ENCODE measurements around the gene ACTN1. TPM values are rescaled to one million over a fixed set of nuclear protein-coding genes. Genes with fewer than 3 reads are reported as not detected.

The ACTN1 gene
- polyA plus RNA-seq, 1 of the 3 experiments (the other 2 are of a cell fraction): 319 TPM

GRCh38 chr14:68968051-68968450 is 11.1 kb downstream of the ACTN1 start:
- H3K9ac ChIP-seq: no peak overlapping the region

DNA sequence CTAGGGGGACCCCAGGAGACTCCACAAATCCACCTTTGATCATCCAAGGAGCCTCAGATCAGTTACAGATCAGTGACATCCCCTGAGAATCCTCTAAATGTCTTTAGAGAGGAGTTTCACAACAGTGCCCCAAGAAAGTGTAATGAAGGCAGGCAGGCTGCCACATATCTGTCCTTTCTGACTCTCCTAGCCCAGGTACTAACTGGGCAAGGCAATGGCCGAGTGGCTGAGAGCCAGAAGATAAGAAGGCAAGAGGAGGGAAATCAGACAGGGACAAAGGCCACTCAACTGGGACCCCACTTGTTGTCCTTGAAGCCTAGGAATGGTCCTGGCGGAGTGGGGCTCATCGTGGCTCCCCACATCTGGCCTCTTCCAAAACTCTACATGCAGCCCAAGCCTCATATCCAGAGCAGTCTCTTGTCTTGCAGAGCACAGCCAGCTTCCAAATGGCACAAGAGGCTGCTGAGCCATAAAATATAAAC is 11.6 kb downstream of the ACTN1 start:
- 95% methylated on average over 3 of the region's 3 CpGs for WGBS (ENCODE audit: low lambda C conversion rate)

More at GRCh38 chr14:68968051-68968450, 11.1 kb downstream of the ACTN1 start:
- peaks cover 29 to 31% of the 10 kb centered on the region in 2 experiments for H3K36me3 ChIP-seq (replicated peaks in 1 of 2; ENCODE audit: control insufficient read depth in 1 of 2, insufficient read depth in 2 of 2, low read length in 1 of 2)
- no peak overlapping the region for H2AFZ ChIP-seq (ENCODE audit: low read depth)
- no peaks in the 10 kb centered on the region for H3K27me3 ChIP-seq (ENCODE audit: insufficient read depth)
- H3K9me2 ChIP-seq: no peaks in the 10 kb centered on the region
- CTCF ChIA-PET: interaction anchor here (1.1 to 2.3 kb wide), 6 partner anchors 9 to 105 kb away, joined by 4 to 7 read pairs (median 6); no protein-coding TSS in a partner anchor
- H3K79me2 ChIP-seq (ENCODE audit: insufficient read depth): peaks cover 100% of the 10 kb centered on the region
- 85% methylated on average over 8 of the region's 8 CpGs for WGBS (ENCODE audit: low lambda C conversion rate)
- peaks cover 48 to 87% of the 10 kb centered on the region in 2 experiments for H3K4me1 ChIP-seq (ENCODE audit: control insufficient read depth in 1 of 2, insufficient read depth in 2 of 2, low read depth in 1 of 2, low read length in 1 of 2)
- H3K4me3 ChIP-seq (ENCODE audit: low read depth in 2 of 2, low read length in 1 of 2): no peak overlapping the region
- H3K4me2 ChIP-seq: peak overlapping the region; percentile 58; the same call in 1 of the 2 replicates
- POLR2A ChIA-PET: no interaction called here
- H3K9me3 ChIP-seq: no peaks in the 10 kb centered on the region
- DNase-seq: no peak
- TF ChIP-seq, protein P1, sequence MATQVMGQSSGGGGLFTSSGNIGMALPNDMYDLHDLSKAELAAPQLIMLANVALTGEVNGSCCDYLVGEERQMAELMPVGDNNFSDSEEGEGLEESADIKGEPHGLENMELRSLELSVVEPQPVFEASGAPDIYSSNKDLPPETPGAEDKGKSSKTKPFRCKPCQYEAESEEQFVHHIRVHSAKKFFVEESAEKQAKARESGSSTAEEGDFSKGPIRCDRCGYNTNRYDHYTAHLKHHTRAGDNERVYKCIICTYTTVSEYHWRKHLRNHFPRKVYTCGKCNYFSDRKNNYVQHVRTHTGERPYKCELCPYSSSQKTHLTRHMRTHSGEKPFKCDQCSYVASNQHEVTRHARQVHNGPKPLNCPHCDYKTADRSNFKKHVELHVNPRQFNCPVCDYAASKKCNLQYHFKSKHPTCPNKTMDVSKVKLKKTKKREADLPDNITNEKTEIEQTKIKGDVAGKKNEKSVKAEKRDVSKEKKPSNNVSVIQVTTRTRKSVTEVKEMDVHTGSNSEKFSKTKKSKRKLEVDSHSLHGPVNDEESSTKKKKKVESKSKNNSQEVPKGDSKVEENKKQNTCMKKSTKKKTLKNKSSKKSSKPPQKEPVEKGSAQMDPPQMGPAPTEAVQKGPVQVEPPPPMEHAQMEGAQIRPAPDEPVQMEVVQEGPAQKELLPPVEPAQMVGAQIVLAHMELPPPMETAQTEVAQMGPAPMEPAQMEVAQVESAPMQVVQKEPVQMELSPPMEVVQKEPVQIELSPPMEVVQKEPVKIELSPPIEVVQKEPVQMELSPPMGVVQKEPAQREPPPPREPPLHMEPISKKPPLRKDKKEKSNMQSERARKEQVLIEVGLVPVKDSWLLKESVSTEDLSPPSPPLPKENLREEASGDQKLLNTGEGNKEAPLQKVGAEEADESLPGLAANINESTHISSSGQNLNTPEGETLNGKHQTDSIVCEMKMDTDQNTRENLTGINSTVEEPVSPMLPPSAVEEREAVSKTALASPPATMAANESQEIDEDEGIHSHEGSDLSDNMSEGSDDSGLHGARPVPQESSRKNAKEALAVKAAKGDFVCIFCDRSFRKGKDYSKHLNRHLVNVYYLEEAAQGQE (IDR thresholded peaks at IDR 0.05; ENCODE audit: low read depth, low read length): no peak
- TF ChIP-seq POLR2AphosphoS5 (IDR thresholded peaks at IDR 0.05; ENCODE audit: low read depth, low read length): 0 out of 2 replicates have a peak, but pooled peaks have one; percentile 7
- peak overlapping the region; percentile 46 to 78; a peak in 1 of 4 replicates for H3K27ac ChIP-seq (ENCODE audit: low read depth in 2 of 2, low read length in 1 of 2)
- H4K20me1 ChIP-seq (ENCODE audit: insufficient read depth): peaks cover 100% of the 10 kb centered on the region
- peaks cover 33% of the 10 kb centered on the region for H3F3A ChIP-seq (replicated peaks; ENCODE audit: insufficient read depth)

More for the DNA sequence above, 11.6 kb downstream of the ACTN1 start:
- no peaks in the 10 kb centered on the region for H3K9me2 ChIP-seq
- H3K36me3 ChIP-seq (replicated peaks in 1 of 2; ENCODE audit: control insufficient read depth in 1 of 2, insufficient read depth in 2 of 2, low read length in 1 of 2): peaks cover 24 to 25% of the 10 kb centered on the region in 2 experiments
- peak overlapping the region; percentile 44 to 79; a peak in 2 of 4 replicates for H3K27ac ChIP-seq (ENCODE audit: low read depth in 2 of 2, low read length in 1 of 2)
- H3K4me2 ChIP-seq: peak overlapping the region; percentile 58
- peaks cover 100% of the 10 kb centered on the region for H4K20me1 ChIP-seq (ENCODE audit: insufficient read depth)
- H3K9ac ChIP-seq: no peak overlapping the region
- peaks cover 100% of the 10 kb centered on the region for H3K79me2 ChIP-seq (ENCODE audit: insufficient read depth)
- no peaks in the 10 kb centered on the region for H3K27me3 ChIP-seq (ENCODE audit: insufficient read depth)
- POLR2A ChIA-PET: interaction anchor here (0.7 to 0.9 kb wide), 2 partner anchors 8 to 10 kb away, joined by 3 to 4 read pairs; no protein-coding TSS in a partner anchor
- no peaks in the 10 kb centered on the region for H3K9me3 ChIP-seq
- peaks cover 53 to 87% of the 10 kb centered on the region in 2 experiments for H3K4me1 ChIP-seq (ENCODE audit: control insufficient read depth in 1 of 2, insufficient read depth in 2 of 2, low read depth in 1 of 2, low read length in 1 of 2)
- CTCF ChIA-PET: interaction anchor here (0.6 to 1.8 kb wide), 5 partner anchors 8 to 140 kb away, joined by 3 to 7 read pairs (median 4); no protein-coding TSS in a partner anchor
- peaks cover 32% of the 10 kb centered on the region for H3F3A ChIP-seq (replicated peaks; ENCODE audit: insufficient read depth)
- TF ChIP-seq EP300 (IDR thresholded peaks at IDR 0.05; ENCODE audit: borderline replicate concordance in 1 of 2, low read depth in 1 of 2, low read length in 1 of 2) (no peak), RAD21 (IDR thresholded peaks at IDR 0.05; ENCODE audit: low read length) (no peak), USF1 (IDR thresholded peaks at IDR 0.05; ENCODE audit: borderline replicate concordance, low read depth) (no peak), RXRA (IDR thresholded peaks at IDR 0.05; ENCODE audit: borderline replicate concordance, low read depth) (no peak), RCOR1 (IDR thresholded peaks at IDR 0.05; ENCODE audit: low read length) (no peak), PBX3 (IDR thresholded peaks at IDR 0.05) (no peak), FOXJ3 (CRISPR knock-in tag; IDR thresholded peaks at IDR 0.05) (no peak), MEF2A (IDR thresholded peaks at IDR 0.05; ENCODE audit: borderline replicate concordance, low read depth) (no peak)
- TF ChIP-seq, protein P2, sequence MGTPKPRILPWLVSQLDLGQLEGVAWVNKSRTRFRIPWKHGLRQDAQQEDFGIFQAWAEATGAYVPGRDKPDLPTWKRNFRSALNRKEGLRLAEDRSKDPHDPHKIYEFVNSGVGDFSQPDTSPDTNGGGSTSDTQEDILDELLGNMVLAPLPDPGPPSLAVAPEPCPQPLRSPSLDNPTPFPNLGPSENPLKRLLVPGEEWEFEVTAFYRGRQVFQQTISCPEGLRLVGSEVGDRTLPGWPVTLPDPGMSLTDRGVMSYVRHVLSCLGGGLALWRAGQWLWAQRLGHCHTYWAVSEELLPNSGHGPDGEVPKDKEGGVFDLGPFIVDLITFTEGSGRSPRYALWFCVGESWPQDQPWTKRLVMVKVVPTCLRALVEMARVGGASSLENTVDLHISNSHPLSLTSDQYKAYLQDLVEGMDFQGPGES (IDR thresholded peaks at IDR 0.05; ENCODE audit: low read depth, low read length): no peak
- TF ChIP-seq, protein P1 (IDR thresholded peaks at IDR 0.05; ENCODE audit: low read depth, low read length): no peak
- H3K4me3 ChIP-seq (ENCODE audit: low read depth in 2 of 2, low read length in 1 of 2): no peak overlapping the region
- DNase-seq: no peak
- H2AFZ ChIP-seq (ENCODE audit: low read depth): no peak overlapping the region
